GM23338 (cell line): ENCODE results near the gene SLX9. TPM values are rescaled to one million over a fixed set of nuclear protein-coding genes. Genes with fewer than 3 reads are reported as not detected.

Source experiments
- ATAC-seq: fragments of 200-7000 bp; cut with Tn5 transposase; 3 replicates; pipeline ENCODE4 v1.9.1; 2020
- DNase-seq: peaks from one replicate; pipeline ENCODE4 v3.0.0-alpha.2; 2015; ENCODE audit warnings: low spot score
- H2AFZ ChIP-seq: fragments of 200-600 bp; sonication (generic); 2 replicates; pipeline ENCODE4 v1.8.0; 2016; ENCODE audit warnings: antibody characterized with exemption, mild to moderate bottlenecking, moderate library complexity
- H3F3A ChIP-seq: fragments of 200-600 bp; sonication (generic); replicated peaks from 2 replicates; pipeline ENCODE4 v1.8.0; 2017; ENCODE audit warnings: antibody characterized with exemption, mixed run types, low read depth
- H3K27ac ChIP-seq: fragments of 200-600 bp; sonication (generic); 2 replicates; pipeline ENCODE4 v1.6.1; 2016; ENCODE audit warnings: low read depth
- H3K27me3 ChIP-seq: fragments of 200-600 bp; sonication (generic); 2 replicates; pipeline ENCODE4 v1.8.0; 2016; ENCODE audit warnings: mild to moderate bottlenecking, mixed run types, moderate library complexity; ENCODE audit not compliant: insufficient read depth
- H3K36me3 ChIP-seq: fragments of 200-600 bp; sonication (generic); 2 replicates; pipeline ENCODE4 v1.8.0; 2016; ENCODE audit warnings: mild to moderate bottlenecking; ENCODE audit not compliant: insufficient read depth
- H3K4me1 ChIP-seq: fragments of 200-600 bp; sonication (generic); 2 replicates; pipeline ENCODE4 v1.8.0; 2016; ENCODE audit warnings: mild to moderate bottlenecking, moderate library complexity; ENCODE audit not compliant: insufficient read depth
- H3K4me2 ChIP-seq: fragments of 200-600 bp; sonication (generic); 2 replicates; pipeline ENCODE4 v1.7.1; 2017; ENCODE audit warnings: mixed run types
- H3K4me3 ChIP-seq: fragments of 200-600 bp; sonication (generic); 2 replicates; pipeline ENCODE4 v1.6.1; 2016; ENCODE audit warnings: mixed run types
- H3K79me2 ChIP-seq: fragments of 200-600 bp; sonication (generic); replicated peaks from 2 replicates; pipeline ENCODE4 v1.8.0; 2017; ENCODE audit warnings: mild to moderate bottlenecking; ENCODE audit not compliant: insufficient read depth
- H3K9me2 ChIP-seq: fragments of 200-600 bp; sonication (generic); 2 replicates; pipeline ENCODE4 v1.8.0; 2017; ENCODE audit not compliant: insufficient read depth
- H4K20me1 ChIP-seq: fragments of 200-600 bp; sonication (generic); replicated peaks from 2 replicates; pipeline ENCODE4 v1.8.0; 2017; ENCODE audit warnings: mild to moderate bottlenecking; ENCODE audit not compliant: insufficient read depth
- H3K27ac Mint-ChIP-seq: 2 replicates; pipeline ENCODE4 v1.8.0; 2020; ENCODE audit warnings: inconsistent platforms, mild to moderate bottlenecking, moderate library complexity, mixed read lengths
- H3K27me3 Mint-ChIP-seq: 3 replicates; pipeline ENCODE4 v1.8.0; 2022; ENCODE audit warnings: low read depth, mild to moderate bottlenecking, moderate library complexity, mixed read lengths, inconsistent platforms; ENCODE audit not compliant: insufficient read depth, poor library complexity
- H3K36me3 Mint-ChIP-seq: 3 replicates; pipeline ENCODE4 v1.8.0; 2021; ENCODE audit warnings: low read depth, mild to moderate bottlenecking, inconsistent platforms, moderate library complexity, mixed read lengths
- H3K4me1 Mint-ChIP-seq: 3 replicates; pipeline ENCODE4 v1.8.0; 2020; ENCODE audit warnings: mild to moderate bottlenecking, inconsistent platforms, mixed read lengths
- H3K4me3 Mint-ChIP-seq: 3 replicates; pipeline ENCODE4 v1.8.0; 2021; ENCODE audit warnings: moderate library complexity, mild to moderate bottlenecking, inconsistent platforms, mixed read lengths
- H3K9me3 Mint-ChIP-seq: 3 replicates; pipeline ENCODE4 v1.8.0; 2020; ENCODE audit warnings: moderate library complexity, mild to moderate bottlenecking, inconsistent platforms, mixed read lengths
- CREB1 ChIP-seq: fragments of 250-450 bp; sonication (Bioruptor Pico); IDR thresholded peaks from 2 replicates; pipeline ENCODE4 v1.5.0; 2020; ENCODE audit warnings: low read depth, mild to moderate bottlenecking, moderate library complexity
- ETS1 ChIP-seq: IDR thresholded peaks from 2 replicates; pipeline ENCODE4 v1.6.1; 2016; ENCODE audit warnings: antibody characterized with exemption
- EZH2phosphoT487 ChIP-seq: fragments of 200-600 bp; sonication (generic); IDR thresholded peaks from one replicate; pipeline ENCODE4 v1.8.1; 2018; ENCODE audit warnings: antibody characterized with exemption; ENCODE audit not compliant: unreplicated experiment
- JUNB ChIP-seq: IDR thresholded peaks from one replicate; pipeline ENCODE4 v1.6.1; 2016; ENCODE audit warnings: antibody characterized with exemption; ENCODE audit not compliant: unreplicated experiment
- NANOG ChIP-seq: IDR thresholded peaks from 2 replicates; pipeline ENCODE4 v1.6.1; 2016; ENCODE audit warnings: antibody characterized with exemption, borderline replicate concordance
- POLR2AphosphoS5 ChIP-seq: IDR thresholded peaks from 2 replicates; pipeline ENCODE4 v1.6.1; 2016; ENCODE audit warnings: antibody characterized with exemption, low read depth
- ZNF114 ChIP-seq: fragments of 250-450 bp; sonication (Bioruptor Pico); IDR thresholded peaks from 2 replicates; pipeline ENCODE4 v1.5.0; 2020; ENCODE audit warnings: mild to moderate bottlenecking, moderate library complexity
- ZNF331 ChIP-seq: fragments of 250-450 bp; sonication (Bioruptor Pico); IDR thresholded peaks from 2 replicates; pipeline ENCODE4 v1.5.0; 2020; ENCODE audit warnings: low read depth, mild to moderate bottlenecking, moderate library complexity
- ZNF462 ChIP-seq: fragments of 250-450 bp; sonication (Bioruptor Pico); IDR thresholded peaks from 2 replicates; pipeline ENCODE4 v1.5.0; 2020; ENCODE audit warnings: mild to moderate bottlenecking, moderate library complexity
- polyA plus RNA-seq: library from polyadenylated mRNA; unstranded; fragments of >200 nt; fragmentation: Nextera tagmentation; extraction: Ambion mirVana; gene quantifications from 2 replicates; pipeline ENCODE4 v1.2.1, GENCODE V29; 2016
- total RNA-seq: library from RNA; depleted of rRNA; stranded (reverse); fragments of >200 nt; shearing (Covaris generic); gene quantifications from 2 replicates; pipeline ENCODE4 v1.2.3, GENCODE V29; 2014
- TF ChIP-seq, protein P1 (sequence below), 2 experiments: fragments of 200-600 bp in 1 of 2; sonication (generic) in 1 of 2; conservative IDR thresholded peaks; 2 replicates each; pipeline versions ENCODE4 v1.5.1 to v1.6.1; 2016 to 2017; ENCODE audit warnings: antibody characterized with exemption in 2 of 2, low read depth in 2 of 2, mild to moderate bottlenecking in 2 of 2, moderate library complexity in 1 of 2

SLX9 gene
- total and polyA plus RNA-seq, 2 experiments from 2014 or later: 41.5 to 46.9 TPM

DNA sequence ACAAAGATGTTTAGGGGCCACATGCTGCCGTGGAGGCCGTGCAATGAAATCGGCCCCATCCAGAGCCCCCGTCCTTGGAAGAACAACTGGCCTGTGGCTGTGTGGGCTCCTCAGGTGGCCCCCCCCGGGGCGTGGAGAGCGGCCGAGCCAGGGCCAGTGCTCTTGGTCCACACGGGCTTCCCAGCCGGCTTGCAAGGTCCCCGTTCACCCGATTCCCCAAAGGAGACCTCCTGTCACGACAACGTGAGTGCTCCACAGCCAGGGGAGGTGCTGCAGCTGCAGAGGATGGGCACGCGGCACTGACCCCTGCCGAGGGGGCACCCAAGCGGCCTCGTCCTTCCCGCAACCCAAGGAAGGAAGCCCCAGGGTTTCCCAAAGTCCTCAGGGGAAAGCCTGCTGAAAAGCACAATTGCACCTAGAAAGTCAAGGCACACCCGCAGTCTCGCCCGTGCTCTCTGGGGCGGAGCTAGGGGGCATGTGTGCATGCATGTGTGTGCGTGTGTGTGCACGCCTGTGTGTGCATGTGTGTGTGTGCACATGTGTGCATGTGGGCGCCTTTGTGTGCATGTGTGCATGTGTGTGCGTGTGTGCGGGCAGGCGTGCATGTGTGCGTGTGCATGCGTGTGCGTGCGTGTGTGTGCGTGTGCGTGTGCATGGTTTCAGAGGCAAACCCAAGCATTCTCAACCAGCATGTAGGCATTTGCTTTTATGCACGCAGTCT, 48.2 kb downstream of the SLX9 start:
- H3K9me2 ChIP-seq: no peaks in the 10 kb centered on the region

More for the DNA sequence above, 48.2 kb downstream of the SLX9 start:
- H3F3A ChIP-seq: no peaks in the 10 kb centered on the region
- no peaks in the 10 kb centered on the region for H4K20me1 ChIP-seq
- no peak for TF ChIP-seq JUNB
- TF ChIP-seq ZNF462: no peak
- TF ChIP-seq NANOG: no peak
- no peak for TF ChIP-seq ZNF331 (CRISPR knock-in tag)
- TF ChIP-seq ETS1: no peak
- TF ChIP-seq, protein P1, sequence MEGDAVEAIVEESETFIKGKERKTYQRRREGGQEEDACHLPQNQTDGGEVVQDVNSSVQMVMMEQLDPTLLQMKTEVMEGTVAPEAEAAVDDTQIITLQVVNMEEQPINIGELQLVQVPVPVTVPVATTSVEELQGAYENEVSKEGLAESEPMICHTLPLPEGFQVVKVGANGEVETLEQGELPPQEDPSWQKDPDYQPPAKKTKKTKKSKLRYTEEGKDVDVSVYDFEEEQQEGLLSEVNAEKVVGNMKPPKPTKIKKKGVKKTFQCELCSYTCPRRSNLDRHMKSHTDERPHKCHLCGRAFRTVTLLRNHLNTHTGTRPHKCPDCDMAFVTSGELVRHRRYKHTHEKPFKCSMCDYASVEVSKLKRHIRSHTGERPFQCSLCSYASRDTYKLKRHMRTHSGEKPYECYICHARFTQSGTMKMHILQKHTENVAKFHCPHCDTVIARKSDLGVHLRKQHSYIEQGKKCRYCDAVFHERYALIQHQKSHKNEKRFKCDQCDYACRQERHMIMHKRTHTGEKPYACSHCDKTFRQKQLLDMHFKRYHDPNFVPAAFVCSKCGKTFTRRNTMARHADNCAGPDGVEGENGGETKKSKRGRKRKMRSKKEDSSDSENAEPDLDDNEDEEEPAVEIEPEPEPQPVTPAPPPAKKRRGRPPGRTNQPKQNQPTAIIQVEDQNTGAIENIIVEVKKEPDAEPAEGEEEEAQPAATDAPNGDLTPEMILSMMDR (conservative IDR thresholded peaks at IDR 0.05; ENCODE audit: low read depth in 2 of 2): no peak
- TF ChIP-seq ZNF114: no peak
- TF ChIP-seq EZH2phosphoT487: no peak
- no peak for TF ChIP-seq POLR2AphosphoS5
- no peak for TF ChIP-seq CREB1 (CRISPR knock-in tag)
- H2AFZ ChIP-seq: no peak overlapping the region
- Mint-ChIP-seq H3K27ac (no peak overlapping the region), H3K27me3 (peaks cover 9% of the 10 kb centered on the region), H3K4me1 (no peaks in the 10 kb centered on the region), H3K4me3 (no peak overlapping the region), H3K36me3 (no peaks in the 10 kb centered on the region), H3K9me3 (no peaks in the 10 kb centered on the region)
- no peak for DNase-seq
- ATAC-seq: no peak
- no peaks in the 10 kb centered on the region for H3K27me3 ChIP-seq
- no peaks in the 10 kb centered on the region for H3K4me1 ChIP-seq
- no peak overlapping the region for H3K4me2 ChIP-seq
- no peaks in the 10 kb centered on the region for H3K79me2 ChIP-seq
- no peak overlapping the region for H3K27ac ChIP-seq
- no peaks in the 10 kb centered on the region for H3K36me3 ChIP-seq
- H3K4me3 ChIP-seq: no peak overlapping the region
